Colon (tissue), 2 donors: ENCODE data around the gene RCE1.

ENCODE experiments used
- FAIRE-seq: peaks from 2 replicates; lab custom pipeline; 2012; peaks lifted over from hg19 to GRCh38; lab: Jason Lieb, UNC
- donor health status: control.
- donor health status: control.

The RCE1 gene

GRCh38 chr11:66888282-66888681 lies 45.0 kb downstream of the RCE1 start:
- no peak for FAIRE-seq

GRCh38 chr11:66889960-66890359 lies 46.7 kb downstream of the RCE1 start:
- no peak for FAIRE-seq

GRCh38 chr11:66891851-66892660 lies 48.8 kb downstream of the RCE1 start:
- no peak for FAIRE-seq

- FAIRE-seq, result no peak
Observed at GRCh38 chr11:66892911-66893310, 49.7 kb downstream of the RCE1 start.

- no peak for FAIRE-seq
Observed at GRCh38 chr11:66894141-66894540, 50.9 kb downstream of the RCE1 start.
